GM12872 (cell line): ENCODE measurements around the gene SLC29A1.

Experiments
- TF ChIP-seq, protein P1 (sequence below): IDR thresholded peaks from 3 replicates; pipeline ENCODE4 v1.5.1; 2011; ENCODE audit warnings: low read depth, mild to moderate bottlenecking, low read length, moderate library complexity; ENCODE audit not compliant: insufficient read depth

Gene SLC29A1

DNA sequence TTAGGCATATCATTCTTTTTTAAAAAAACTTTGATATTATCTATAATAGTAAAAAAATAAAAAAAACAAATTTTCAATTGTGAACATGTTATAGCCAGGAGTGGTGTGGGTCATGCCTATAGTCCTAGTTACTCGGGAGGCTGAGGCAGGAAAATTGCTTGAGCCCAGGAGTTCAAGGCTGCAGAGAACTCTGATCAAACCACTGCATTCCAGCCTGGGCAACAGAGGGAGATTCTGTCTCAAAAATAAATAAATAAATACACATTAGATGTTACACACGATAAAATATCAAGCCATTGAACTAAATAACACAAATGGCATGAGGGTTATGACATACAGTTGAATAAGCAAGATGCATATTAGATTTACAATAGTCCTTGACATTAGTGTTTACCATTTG lies 34.6 kb upstream of the SLC29A1 start:
- TF ChIP-seq, protein P1, sequence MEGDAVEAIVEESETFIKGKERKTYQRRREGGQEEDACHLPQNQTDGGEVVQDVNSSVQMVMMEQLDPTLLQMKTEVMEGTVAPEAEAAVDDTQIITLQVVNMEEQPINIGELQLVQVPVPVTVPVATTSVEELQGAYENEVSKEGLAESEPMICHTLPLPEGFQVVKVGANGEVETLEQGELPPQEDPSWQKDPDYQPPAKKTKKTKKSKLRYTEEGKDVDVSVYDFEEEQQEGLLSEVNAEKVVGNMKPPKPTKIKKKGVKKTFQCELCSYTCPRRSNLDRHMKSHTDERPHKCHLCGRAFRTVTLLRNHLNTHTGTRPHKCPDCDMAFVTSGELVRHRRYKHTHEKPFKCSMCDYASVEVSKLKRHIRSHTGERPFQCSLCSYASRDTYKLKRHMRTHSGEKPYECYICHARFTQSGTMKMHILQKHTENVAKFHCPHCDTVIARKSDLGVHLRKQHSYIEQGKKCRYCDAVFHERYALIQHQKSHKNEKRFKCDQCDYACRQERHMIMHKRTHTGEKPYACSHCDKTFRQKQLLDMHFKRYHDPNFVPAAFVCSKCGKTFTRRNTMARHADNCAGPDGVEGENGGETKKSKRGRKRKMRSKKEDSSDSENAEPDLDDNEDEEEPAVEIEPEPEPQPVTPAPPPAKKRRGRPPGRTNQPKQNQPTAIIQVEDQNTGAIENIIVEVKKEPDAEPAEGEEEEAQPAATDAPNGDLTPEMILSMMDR: no peak

DNA sequence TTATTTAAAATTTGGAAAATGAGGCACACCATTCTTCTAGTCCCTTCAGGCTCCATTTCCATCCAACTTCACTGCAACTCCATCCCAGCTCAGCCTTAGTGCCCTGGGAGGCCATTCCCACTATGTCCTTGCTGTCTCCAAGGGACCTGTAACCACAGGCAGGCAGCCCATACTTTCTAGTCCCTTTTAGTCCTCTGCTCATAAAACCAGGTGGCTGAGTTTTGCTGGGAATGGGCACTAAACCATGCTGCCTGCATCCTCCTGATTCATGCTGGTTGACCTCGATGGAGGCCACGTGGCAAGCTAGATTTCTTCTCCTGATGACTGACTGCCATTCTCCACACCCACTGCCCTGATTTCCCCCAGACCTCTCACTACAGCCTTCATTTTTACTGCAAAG lies 34.1 kb upstream of the SLC29A1 start:
- TF ChIP-seq, protein P1: no peak

DNA sequence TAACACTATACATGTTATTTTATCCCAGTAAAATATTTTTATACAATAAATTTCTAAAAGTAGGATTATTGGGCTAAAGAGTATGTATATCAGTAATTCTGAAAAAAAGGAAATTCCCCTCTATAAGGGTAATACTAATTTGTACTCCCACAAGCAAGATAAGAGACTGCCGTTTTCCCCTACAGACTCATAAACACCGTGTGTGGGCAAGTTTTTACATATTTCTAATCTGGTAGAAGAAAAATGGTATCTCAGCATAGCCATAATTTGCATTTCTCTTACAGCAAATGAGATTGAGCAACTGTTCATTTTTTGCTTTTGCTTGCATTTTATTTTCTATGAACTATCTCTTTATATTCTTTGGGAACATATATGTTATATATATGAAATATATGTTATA lies 32.7 kb upstream of the SLC29A1 start:
- TF ChIP-seq, protein P1: no peak

DNA sequence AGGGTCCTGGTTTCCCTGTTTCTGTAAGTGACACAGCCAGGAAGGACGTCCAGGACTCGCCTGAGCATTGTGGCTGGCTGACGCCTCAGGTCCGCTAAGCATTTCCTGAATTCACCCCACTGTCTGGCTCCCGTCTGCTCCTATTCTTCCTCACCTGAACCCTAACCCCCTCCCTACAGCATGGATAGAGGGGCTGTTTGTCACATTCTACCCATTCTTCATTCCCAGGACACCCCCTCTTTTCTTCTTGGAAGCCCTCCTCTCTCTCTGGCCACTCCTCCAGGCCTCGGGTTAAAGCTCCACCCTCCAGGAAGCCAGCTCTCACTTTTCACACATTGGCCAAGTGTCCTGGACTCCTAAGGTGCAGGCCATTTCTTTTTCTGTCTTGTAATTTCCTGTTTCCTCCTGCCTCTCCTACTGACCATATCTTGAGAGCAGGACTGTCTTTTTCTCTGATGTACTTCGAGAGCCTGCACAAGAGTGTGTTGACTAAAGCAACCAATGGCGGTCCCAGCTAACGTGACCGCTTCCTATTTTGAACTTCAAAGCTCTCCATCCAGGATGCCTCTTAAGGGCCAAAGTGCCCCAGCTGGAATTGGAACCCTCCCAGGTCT lies 30.9 kb upstream of the SLC29A1 start:
- TF ChIP-seq, protein P1: no peak

DNA sequence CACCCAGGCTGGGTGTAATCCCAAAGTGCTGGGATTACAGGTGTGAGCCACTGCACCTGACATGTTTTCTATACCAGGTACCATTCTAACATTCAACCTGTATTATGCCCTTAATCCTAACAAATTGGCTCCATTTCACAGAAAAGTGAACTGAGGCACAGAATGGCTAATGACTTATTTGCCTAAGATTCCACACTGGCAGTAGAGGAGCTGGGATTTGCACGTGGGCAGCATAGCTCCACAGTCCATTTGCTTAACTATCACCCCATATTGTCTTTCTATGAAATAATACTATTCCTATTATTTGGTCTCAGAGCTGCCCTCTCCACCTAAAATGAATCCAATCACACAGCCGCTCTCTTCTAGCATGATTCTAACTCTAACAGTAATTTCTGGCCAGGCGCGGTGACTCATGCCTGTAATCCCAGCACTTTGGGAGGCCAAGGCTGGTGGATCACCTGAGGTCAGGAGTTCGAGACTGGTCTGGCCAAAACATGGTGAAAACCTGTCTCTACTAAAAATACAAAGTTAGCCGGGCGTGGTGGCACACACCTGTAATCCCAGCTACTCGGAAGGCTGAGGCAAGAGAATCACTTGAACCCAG lies 30.0 kb upstream of the SLC29A1 start:
- TF ChIP-seq, protein P1: no peak

DNA sequence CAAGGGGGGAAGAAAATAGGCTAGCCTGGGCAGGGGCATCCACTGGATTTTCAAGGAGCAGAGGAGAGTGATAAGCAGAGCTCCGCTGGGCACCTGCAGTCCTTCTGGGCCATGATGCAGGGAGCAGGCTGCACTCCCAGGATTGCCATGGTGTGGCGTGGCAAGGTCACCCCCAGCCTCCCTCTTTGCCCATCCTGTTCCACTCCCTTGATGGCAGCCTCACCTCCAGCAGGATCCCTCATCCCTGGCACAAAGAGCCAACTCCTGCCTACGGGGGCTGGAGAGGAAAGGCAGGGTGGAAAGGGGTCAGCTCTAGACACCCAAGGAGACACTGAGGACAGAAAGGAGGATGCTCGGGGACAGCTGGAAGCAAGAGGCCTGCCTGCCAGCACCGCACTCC lies 29.1 kb upstream of the SLC29A1 start:
- TF ChIP-seq, protein P1: no peak

DNA sequence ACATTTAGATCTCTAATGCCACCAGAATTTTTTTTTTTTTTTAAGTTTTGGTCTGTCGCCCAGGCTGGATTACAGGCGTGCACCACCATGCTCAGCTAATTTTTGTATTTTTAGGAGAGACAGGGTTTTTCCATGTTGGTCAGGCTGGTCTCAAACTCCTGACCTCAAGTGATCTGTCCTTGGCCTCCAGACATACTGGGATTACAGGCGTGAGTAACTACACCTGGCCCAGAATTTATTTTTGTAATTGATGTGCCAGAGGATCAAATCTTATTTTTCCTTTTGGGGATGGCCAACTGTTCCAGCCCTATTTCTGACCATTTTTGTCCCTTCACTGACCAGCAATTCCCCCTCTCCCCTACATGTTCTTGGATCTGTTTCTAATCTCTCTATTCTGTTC lies 24.7 kb upstream of the SLC29A1 start:
- TF ChIP-seq, protein P1: no peak
